Measurements from ENCODE around the gene UBB.
A peak's percentile ranks its signal among the peaks of the same experiment; 100 is the strongest.

- TF ChIP-seq, protein P1, sequence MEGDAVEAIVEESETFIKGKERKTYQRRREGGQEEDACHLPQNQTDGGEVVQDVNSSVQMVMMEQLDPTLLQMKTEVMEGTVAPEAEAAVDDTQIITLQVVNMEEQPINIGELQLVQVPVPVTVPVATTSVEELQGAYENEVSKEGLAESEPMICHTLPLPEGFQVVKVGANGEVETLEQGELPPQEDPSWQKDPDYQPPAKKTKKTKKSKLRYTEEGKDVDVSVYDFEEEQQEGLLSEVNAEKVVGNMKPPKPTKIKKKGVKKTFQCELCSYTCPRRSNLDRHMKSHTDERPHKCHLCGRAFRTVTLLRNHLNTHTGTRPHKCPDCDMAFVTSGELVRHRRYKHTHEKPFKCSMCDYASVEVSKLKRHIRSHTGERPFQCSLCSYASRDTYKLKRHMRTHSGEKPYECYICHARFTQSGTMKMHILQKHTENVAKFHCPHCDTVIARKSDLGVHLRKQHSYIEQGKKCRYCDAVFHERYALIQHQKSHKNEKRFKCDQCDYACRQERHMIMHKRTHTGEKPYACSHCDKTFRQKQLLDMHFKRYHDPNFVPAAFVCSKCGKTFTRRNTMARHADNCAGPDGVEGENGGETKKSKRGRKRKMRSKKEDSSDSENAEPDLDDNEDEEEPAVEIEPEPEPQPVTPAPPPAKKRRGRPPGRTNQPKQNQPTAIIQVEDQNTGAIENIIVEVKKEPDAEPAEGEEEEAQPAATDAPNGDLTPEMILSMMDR (IDR thresholded peaks at IDR 0.05): no peak
- TF ChIP-seq POLR2A (IDR thresholded peaks at IDR 0.05): no peak
- TF ChIP-seq POLR2AphosphoS5 (IDR thresholded peaks at IDR 0.05; ENCODE audit: insufficient read depth in 1 of 2, low read depth in 1 of 2): peak in 1 of 2 donors; percentile 7
Measured at GRCh38 chr17:16419074-16419928, 38.4 kb downstream of the UBB start.

Measured in vagina (tissue), 2 donors.